22Rv1 (cell line): ENCODE data around the gene MCOLN3.

Source experiments
- ZFX ChIP-seq: fragments of 450-650 bp; IDR thresholded peaks from 2 replicates; pipeline ENCODE4 v1.6.1; 2017; ENCODE audit warnings: antibody characterized with exemption, borderline replicate concordance
- TF ChIP-seq, protein P1 (sequence below): fragments of 450-650 bp; IDR thresholded peaks from 2 replicates; pipeline ENCODE4 v1.5.1; 2017; ENCODE audit warnings: mild to moderate bottlenecking

DNA sequence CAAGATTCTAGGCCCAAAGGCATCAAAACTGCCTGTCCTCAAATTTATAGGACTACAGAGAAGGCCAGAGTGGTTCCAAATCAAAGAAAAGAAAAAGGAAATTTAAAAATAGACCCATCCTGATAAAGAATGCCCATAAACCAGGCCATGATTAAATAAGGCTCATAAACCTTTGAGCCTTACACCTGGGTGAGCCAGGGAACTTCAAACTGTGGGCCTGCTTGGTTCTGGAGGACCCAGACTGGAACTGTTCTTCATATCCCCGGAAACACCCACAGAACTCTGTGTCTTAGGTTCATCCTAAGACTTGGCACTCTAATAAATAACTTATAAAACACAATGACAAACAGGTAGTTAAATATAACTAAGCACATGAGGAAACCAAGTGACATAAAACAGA, 80.2 kb downstream of the MCOLN3 start:
- TF ChIP-seq, protein P1, sequence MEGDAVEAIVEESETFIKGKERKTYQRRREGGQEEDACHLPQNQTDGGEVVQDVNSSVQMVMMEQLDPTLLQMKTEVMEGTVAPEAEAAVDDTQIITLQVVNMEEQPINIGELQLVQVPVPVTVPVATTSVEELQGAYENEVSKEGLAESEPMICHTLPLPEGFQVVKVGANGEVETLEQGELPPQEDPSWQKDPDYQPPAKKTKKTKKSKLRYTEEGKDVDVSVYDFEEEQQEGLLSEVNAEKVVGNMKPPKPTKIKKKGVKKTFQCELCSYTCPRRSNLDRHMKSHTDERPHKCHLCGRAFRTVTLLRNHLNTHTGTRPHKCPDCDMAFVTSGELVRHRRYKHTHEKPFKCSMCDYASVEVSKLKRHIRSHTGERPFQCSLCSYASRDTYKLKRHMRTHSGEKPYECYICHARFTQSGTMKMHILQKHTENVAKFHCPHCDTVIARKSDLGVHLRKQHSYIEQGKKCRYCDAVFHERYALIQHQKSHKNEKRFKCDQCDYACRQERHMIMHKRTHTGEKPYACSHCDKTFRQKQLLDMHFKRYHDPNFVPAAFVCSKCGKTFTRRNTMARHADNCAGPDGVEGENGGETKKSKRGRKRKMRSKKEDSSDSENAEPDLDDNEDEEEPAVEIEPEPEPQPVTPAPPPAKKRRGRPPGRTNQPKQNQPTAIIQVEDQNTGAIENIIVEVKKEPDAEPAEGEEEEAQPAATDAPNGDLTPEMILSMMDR = no peak
- TF ChIP-seq ZFX = no peak
